NCI-H2081 treated with DMSO at 0.1 percent for 48 hours (cell line): ENCODE results near the gene KLK6.

Experiments
- DNase-seq: peaks from one replicate; lab custom pipeline; 2025; lab: John Stamatoyannopoulos, UW

The KLK6 gene

GRCh38 chr19:50969413-50969760 lies at the start of gene KLK6:
Gene KLK6, minus strand, starts transcription at chr19:50969591. Its CDS starts 1,487 bp downstream, at chr19:50968104.
- no peak for DNase-seq

- DNase-seq, result no peak
Measured at GRCh38 chr19:51018745-51019543, 49.6 kb upstream of the KLK6 start.

DNA sequence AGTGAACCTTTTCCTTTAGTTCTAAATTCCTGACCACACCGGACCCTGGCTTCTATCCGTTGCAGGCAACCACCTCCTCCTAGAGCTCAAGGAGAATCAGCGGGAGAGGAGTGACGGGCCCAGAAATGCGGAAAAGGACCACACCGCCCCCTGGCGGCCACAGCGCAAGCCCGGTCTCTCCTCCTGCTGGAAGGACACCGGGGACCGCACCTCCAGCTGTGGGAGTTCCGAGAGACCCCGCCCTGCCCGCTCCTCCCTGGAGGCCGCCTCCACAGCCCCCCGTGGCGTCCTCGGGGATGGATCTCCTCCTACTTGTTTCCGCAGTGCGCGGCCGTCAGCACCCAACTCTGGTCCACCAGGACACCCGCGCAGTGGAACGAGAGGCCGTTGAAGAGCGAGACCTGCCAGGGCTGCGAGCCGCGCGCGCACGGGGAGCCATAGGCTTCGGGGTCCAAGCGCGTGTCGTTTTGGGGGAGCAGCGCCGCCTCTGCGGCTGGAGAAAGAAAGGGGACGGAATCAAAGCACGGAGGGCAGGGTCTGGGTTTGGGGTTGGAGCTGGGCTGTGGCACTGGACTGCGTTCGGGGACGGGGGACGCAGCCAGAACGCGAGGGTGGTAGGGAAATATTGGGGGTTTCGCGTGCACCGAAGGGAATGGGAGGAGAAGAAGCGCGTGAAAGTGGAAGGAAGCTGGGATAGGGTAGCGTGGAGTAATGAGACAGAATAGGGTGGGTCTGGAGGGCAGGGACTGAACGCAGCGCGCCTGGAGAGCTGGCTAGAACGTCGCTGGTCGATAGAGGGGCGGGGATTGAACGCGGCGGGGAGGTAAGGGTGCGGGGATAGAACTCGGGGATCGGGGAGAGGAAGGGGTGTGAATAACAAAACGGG lies 47.6 kb upstream of the KLK6 start:
- no peak for DNase-seq

DNA sequence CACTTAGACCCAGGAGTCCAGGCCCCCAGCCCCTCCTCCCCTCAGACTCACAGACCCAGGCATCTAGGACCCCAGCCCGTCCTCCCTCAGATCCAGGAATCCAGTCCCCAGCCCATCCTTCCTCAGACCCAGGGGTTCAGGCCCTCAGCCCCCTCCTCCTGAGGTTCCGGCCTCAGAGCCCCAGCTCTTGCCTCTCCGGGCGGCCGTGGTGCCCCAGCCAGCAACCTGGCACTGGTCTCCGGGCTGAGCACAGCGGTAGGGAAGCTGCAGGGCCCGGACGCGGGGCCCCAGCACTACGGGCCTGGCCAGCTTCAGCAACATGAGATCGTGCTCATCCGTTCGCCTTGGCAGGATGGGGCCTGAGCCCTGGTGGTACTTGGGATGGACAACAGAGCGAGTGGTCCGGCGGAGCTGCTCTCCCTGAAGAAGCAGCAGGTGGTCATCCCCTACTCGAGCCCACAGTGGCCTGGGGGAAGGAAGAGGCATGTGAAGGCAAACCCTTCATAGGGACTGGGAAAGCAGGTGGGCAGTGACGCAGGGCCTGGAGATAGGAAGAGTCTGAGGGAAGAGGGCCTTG lies 46.4 kb upstream of the KLK6 start:
- DNase-seq, result no peak

DNA sequence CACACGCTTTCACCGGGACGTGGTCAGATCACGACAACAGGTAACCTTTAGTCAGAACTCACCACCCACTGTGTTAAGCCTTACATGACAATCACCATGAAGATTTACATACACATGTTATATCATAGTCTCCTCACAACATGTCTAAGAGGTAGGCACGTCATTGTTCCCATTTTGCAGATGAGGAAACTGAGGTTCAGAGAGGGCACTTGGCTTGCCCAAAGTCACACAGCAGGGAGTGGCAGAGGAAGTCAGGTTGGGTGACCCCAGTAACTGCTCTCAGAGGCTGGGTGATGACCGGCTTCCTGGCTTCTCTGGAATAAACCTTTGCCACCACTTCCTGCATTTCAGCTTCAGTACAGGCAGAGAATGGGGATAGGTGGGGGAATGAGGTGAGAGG lies 44.9 kb upstream of the KLK6 start:
- DNase-seq, result no peak

- DNase-seq, result no peak
Measured at GRCh38 chr19:51012661-51013190, 43.3 kb upstream of the KLK6 start.

DNA sequence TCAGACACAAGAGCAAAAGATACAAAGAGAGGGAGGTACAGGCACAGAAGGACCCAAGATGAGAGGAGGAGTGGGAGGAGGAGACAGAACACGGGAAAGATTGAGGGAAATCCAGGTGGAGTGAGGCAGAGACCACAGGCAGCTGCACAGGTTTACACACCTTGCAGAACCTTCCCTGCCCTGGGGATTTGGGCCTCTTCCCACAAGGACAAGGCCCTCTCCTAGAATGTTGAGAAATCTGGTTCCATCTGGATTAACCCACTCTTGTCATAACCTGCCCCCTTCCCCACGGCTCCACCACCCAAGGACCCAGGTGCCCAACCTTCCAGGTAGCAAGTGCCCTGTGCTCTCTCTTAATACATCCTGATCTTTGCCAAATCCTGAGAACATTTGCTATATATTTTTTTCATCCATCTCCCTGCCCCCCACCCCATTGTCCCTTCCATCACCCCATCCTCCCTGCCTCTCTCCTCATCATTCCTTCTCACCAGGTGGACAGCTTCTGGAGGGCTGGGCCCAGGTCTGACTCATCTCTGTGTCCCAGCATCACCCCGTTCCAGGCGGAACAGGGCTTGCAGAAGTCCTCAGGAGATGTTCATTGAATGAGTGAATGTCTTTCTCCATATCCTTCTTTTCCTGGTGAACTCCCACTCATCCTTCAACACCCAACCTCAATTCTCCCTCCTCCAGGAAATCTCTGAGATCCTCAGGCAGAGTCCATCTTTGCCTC lies 40.8 kb upstream of the KLK6 start:
- DNase-seq, result no peak

GRCh38 chr19:51009061-51009891 lies 39.9 kb upstream of the KLK6 start:
- no peak for DNase-seq

- DNase-seq, result no peak
Measured at GRCh38 chr19:51007488-51007887, 38.1 kb upstream of the KLK6 start.

DNA sequence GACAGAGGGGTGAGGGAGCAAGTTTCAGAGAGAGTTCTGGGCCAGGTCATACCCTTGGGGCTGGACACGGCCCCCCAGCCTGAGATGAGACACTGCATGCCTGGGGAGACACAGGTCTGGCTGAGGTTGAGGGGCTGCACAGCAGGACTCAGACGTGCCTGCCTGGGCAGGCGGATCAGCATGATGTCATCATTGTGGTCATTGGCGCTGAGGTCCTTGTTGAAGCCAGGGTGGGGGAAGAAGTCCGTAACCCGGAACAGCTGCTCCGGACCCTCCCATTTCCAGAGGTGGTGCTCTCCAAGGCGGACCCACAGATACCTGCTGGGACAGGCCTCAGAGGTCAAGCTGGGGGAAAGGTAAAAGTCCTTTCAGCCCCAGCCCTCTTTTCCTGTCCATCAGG lies 37.0 kb upstream of the KLK6 start:
- no peak for DNase-seq

DNA sequence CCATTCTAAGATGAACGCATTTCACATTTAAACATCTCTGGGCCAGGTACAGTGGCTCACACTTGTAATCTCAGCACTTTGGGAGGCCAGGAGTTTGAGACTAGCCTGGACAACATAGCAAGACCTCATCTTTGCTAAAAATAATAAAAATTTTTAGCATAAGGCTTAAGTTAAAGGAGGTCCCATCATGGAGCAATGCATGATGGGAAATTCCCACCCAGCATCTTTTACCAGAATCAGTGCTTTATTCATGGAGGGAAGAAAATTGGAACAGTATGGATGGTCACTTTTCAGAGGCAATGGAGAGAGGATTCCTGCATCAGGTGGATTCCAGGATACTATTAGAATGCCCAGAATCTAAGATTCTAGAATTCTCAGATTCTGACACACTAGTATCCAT lies 35.9 kb upstream of the KLK6 start:
- no peak for DNase-seq

DNA sequence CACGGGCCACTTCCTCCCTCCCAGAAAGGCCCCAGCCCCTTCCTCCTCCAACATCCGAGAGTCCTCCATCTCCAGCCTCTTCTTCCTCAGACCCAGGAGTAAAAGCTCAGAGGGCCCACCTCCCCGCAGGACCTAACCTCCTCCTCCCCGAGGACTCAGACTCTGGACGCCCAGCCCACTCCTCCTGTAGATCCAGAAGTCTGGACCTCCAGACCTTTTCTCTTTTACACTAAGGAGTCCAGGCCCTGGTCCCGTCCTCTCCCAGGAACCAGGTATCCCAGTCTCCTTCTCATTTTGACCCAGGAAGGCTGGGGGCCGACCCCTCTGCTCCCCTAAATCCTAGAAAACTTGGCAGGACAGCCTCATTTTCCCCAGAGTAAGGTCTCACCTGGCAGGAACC lies 33.9 kb upstream of the KLK6 start:
- no peak for DNase-seq

DNA sequence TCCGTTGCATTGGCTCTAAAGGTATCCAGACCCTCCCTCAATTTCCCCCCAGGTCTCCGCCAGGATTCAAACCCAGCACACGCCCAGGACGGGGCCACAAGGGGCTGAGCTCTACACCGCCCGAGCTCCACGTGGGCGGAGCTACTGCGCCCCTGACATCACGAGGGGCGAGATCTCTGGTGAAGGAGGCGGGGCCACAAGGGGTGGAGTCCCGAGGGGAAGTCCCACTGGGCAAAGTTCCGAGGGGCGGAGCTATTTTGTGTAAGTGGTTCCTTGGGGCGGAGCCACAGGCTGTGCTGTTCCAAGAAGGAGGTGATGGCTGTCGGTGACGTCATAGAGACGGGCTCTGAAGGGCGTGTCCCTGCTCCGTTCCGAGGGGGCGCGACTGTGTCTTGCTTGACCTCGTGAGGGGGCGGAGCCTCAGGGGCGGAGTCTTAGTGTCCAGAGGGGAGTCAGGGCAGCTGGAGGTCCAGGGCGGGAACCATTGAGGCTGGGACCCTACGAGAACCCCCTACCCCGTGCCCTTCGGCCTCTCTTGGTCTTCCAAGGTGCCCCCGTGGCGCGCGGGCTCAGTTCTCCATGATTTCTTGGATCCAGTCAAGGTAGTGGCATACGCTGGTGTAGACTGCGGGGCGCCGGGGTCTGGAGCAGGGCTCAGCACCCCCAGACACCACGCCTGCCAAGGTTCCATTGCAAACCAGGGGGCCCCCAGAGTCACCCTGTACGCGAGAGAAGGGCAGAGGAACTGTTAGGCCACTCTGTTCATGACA lies 33.3 kb upstream of the KLK6 start:
- no peak for DNase-seq

DNA sequence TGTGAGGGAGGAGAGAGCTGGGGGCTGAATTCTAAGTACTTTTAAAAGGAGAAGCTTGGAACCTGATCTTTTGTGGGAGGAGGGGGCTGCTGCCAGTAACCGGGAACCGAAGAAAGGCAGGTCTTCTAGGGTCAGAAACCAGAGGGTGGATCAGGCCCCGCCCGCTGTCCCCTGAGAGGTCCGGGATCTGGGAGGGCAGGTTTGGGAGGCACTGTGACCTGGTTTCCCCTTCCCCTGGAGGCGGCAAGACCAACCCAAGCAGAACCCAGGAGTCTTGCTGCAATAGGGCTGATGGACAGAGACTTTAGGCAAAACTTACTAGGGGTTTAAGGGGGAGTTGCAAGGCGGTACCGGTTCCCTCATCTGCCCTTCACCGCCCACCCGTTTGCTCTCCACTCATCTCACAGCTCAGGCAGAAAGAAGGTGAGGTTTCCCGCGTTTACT lies 32.7 kb upstream of the KLK6 start:
- DNase-seq, result no peak

DNA sequence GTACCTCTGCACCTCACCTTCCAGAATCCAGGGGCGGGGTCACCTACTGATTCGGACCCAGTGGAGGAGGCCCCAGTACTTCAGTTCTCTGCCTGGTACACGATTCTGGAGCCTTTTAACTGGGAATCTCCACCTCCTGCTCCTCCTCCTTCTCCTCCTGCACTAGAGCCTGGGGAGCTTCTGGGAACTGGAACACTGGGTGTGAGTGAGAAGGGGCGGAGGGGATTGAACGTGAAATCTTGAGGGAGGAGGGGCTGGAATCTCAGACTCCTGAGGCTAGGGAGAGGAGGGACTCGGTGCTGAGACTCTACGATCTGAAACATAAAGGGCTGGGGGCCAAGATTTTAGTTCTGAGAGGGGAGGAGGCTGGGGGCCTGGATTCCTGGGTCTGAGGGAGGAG lies 32.1 kb upstream of the KLK6 start, which contains the start of gene KLK8:
Gene KLK8, minus strand, starts transcription at position 90 of the 400 bp plus-strand sequence. CDS start 437 bp downstream, outside the sequence.
- no peak for DNase-seq

GRCh38 chr19:51000981-51001380 lies 31.6 kb upstream of the KLK6 start:
- no peak for DNase-seq

DNA sequence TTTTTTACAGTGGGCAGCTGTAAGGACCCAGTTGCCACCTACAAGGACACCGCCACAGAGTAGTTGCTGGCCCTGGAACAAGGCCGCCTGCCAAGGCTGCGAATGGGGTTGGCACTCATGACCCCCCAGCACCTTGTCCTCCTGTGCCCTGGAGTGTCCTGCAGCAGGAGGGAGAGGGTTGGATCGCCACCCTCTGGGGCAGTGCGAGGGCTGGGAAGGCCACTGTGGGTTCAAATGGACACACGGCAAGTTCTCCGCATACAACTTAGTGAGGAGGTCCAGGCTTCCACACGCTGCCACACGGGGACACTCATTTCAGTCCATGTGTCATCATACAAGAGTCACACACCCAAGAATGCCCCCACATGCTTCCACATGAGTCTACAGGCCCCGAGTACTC lies 31.0 kb upstream of the KLK6 start:
- DNase-seq, result no peak

- no peak for DNase-seq
Measured at GRCh38 chr19:50998686-50999085, 29.3 kb upstream of the KLK6 start.

DNA sequence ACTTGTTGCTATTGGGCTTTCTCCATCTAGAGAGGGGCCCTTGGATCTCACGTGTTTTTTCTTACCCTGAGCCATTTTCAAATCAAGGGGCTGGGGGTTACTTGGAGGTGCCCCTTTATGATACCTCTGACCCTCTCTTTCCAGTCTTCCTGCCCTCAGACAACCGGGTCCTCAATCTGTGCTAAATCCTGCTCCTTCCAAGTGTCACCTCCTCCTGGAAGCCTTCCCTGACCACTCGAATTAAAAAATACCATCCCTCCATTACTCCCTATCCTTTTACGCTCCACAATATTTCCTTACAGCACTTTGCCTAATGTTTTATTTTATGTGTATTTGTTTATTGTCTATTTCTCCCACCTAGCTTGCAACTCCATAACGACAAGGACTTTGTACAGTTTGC lies 28.7 kb upstream of the KLK6 start:
- no peak for DNase-seq

DNA sequence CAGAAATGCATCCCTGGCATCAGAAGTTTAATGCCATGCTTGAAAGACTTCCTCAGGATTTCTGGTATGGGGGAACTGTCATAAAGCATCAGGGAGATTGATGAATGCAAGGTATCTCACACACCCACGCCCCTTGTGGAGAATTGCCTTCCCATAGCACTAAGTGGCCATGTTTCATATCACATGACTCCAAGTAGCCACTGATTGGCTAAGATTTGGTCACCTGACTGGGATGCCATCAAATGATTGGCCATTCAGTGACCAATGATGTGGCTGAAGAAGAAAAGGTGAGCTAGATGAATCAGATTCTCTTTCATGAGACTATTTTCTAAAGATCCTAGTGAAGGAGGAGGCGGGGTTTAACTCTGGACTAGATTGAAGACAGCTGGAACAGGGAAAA lies 24.7 kb upstream of the KLK6 start:
- DNase-seq, result no peak
